ENCODE results near the gene LAIR1.
"Not testable (repeated sequence)": the region's sequence is repeated elsewhere in the genome, so short reads cannot be mapped to it uniquely, and the experiment has no call there.

LAIR1 gene

DNA sequence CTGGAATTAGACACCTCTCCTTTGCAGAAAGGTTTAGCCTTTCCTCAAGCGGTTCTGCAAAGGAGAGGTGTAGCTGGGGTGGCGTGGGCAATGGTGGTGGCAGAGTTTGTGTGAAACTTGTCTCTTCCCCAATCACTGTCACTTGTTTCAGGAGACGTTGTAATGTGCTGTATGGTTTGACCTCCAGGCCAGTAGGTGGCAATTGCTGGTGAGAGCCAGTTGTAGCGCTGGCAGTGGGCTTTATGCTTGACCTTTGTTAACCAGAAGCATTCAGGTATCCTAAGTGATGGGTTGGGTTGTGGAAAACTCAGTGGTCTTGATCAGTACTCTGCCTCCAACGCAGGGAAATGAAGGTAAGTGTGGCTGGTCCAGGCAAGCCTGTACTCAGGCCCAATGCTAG, 39.1 kb downstream of the LAIR1 start:
- no peak for DNase-seq (ENCODE audit: extremely low spot score)
- TF ChIP-seq L3MBTL2 (conservative IDR thresholded peaks at IDR 0.05) = no peak
- TF ChIP-seq ELF4 (IDR thresholded peaks at IDR 0.05) = no peak
- TF ChIP-seq LEF1 (IDR thresholded peaks at IDR 0.05; ENCODE audit: borderline replicate concordance) = no peak
- no peak for TF ChIP-seq BHLHE40 (IDR thresholded peaks at IDR 0.05; ENCODE audit: borderline replicate concordance)
- TF ChIP-seq TARDBP (IDR thresholded peaks at IDR 0.05) = no peak
- TF ChIP-seq SP1 (IDR thresholded peaks at IDR 0.05) = no peak
- no peak for TF ChIP-seq FOXA1 (IDR thresholded peaks at IDR 0.05)
- no peak for TF ChIP-seq SUZ12 (IDR thresholded peaks at IDR 0.05)
- no peak for TF ChIP-seq CTBP1 (IDR thresholded peaks at IDR 0.05; ENCODE audit: borderline replicate concordance)
- TF ChIP-seq ZNF384 (IDR thresholded peaks at IDR 0.05) = no peak
- TF ChIP-seq FOXM1 (IDR thresholded peaks at IDR 0.05; ENCODE audit: borderline replicate concordance) = no peak
- ChIA-PET POLR2A (no interaction called here), CTCF (no interaction called here)

DNA sequence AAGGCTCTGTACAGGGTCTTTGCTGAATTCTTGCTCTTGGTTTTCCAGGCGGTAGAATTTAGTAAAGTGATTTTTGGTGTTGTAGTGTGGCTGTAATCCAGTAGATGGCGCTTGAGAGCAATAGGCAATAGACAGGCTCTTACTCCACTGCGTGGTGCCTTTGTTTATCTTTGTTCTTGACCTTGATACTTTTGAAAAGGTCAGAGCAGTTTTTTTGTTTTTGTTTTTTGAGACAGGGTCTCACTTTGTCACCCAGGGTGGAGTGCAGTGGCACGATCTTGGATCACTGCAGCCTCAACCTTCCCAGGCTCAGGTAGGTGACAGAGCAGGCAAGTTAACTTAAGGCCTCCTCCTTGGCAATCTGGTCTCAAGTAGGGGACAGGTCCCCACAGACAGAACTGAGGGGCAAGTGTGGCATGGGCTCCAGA, 39.5 kb downstream of the LAIR1 start:
- peak; percentile 62 for DNase-seq (ENCODE audit: extremely low spot score)

DNA sequence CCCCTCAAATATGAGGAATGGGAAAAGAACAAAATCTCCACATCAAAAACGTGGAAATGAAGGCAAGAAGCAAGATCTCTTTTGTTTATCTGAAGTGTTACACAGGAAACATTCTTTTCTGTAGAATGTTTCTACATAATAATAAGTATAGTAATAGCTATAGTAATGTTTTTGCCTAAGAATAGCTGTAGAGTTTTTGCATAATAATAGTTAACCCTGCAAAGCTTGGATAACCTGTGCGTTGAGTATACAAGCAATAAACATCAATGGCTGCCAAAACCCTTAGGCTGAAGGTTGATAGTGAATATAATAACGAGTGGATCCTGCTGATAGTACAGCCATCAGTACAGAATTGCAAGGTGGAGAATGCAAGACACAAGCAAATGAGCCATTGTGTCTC, 40.7 kb downstream of the LAIR1 start:
- no peak for DNase-seq (ENCODE audit: extremely low spot score)
- POLR2A ChIA-PET = no interaction called here
- TF ChIP-seq NFRKB (IDR thresholded peaks at IDR 0.05) = no peak
- no peak for TF ChIP-seq SUZ12 (IDR thresholded peaks at IDR 0.05)
- no peak for TF ChIP-seq BHLHE40 (IDR thresholded peaks at IDR 0.05; ENCODE audit: borderline replicate concordance)
- TF ChIP-seq FOXK2 (IDR thresholded peaks at IDR 0.05) = no peak
- no peak for TF ChIP-seq ARNT (IDR thresholded peaks at IDR 0.05)
- no peak for TF ChIP-seq L3MBTL2 (conservative IDR thresholded peaks at IDR 0.05)
- no peak for TF ChIP-seq SP1 (IDR thresholded peaks at IDR 0.05)
- no peak for TF ChIP-seq FOXA1 (IDR thresholded peaks at IDR 0.05)
- no peak for TF ChIP-seq ELF4 (IDR thresholded peaks at IDR 0.05)
- TF ChIP-seq TARDBP (IDR thresholded peaks at IDR 0.05) = no peak
- no peak for TF ChIP-seq FOXM1 (IDR thresholded peaks at IDR 0.05; ENCODE audit: borderline replicate concordance)
- TF ChIP-seq, protein P1, sequence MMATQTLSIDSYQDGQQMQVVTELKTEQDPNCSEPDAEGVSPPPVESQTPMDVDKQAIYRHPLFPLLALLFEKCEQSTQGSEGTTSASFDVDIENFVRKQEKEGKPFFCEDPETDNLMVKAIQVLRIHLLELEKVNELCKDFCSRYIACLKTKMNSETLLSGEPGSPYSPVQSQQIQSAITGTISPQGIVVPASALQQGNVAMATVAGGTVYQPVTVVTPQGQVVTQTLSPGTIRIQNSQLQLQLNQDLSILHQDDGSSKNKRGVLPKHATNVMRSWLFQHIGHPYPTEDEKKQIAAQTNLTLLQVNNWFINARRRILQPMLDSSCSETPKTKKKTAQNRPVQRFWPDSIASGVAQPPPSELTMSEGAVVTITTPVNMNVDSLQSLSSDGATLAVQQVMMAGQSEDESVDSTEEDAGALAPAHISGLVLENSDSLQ (IDR thresholded peaks at IDR 0.05) = no peak
- no peak for TF ChIP-seq HDGF (IDR thresholded peaks at IDR 0.05; ENCODE audit: borderline replicate concordance)
- no peak for TF ChIP-seq CTBP1 (IDR thresholded peaks at IDR 0.05; ENCODE audit: borderline replicate concordance)
- TF ChIP-seq LEF1 (IDR thresholded peaks at IDR 0.05; ENCODE audit: borderline replicate concordance) = no peak
- no peak for TF ChIP-seq ZNF384 (IDR thresholded peaks at IDR 0.05)
- CTCF ChIA-PET = interaction anchor here (1.0 to 1.3 kb wide), 2 partner anchors 13 to 31 kb away, joined by 3 read pairs; no protein-coding TSS in a partner anchor

More for the DNA sequence above, 39.5 kb downstream of the LAIR1 start:
- ChIA-PET CTCF (interaction anchor here (0.6 to 1.0 kb wide), 2 partner anchors 65 to 138 kb away, joined by 3 read pairs; partner anchors contain the start of gene LENG9), POLR2A (no interaction called here)
- TF ChIP-seq SP1 (IDR thresholded peaks at IDR 0.05) (no peak), FOXA1 (IDR thresholded peaks at IDR 0.05) (no peak), FOXM1 (IDR thresholded peaks at IDR 0.05; ENCODE audit: borderline replicate concordance) (no peak), BHLHE40 (IDR thresholded peaks at IDR 0.05; ENCODE audit: borderline replicate concordance) (no peak), NFRKB (IDR thresholded peaks at IDR 0.05) (no peak), HDGF (IDR thresholded peaks at IDR 0.05; ENCODE audit: borderline replicate concordance) (no peak)

- CTCF ChIA-PET = interaction anchor here (0.6 kb wide), 1 partner anchor 305 kb away, joined by 3 read pairs; no protein-coding TSS in a partner anchor
- DNase-seq (ENCODE audit: extremely low spot score); POLR2A ChIA-PET: not testable (repeated sequence)
These were observed 41.8 kb downstream of the LAIR1 start for GRCh38 chr19:54322934-54323333.

- DNase-seq (ENCODE audit: extremely low spot score); POLR2A ChIA-PET: not testable (repeated sequence)
- CTCF ChIA-PET = interaction anchor here (0.6 kb wide), 1 partner anchor 305 kb away, joined by 3 read pairs; no protein-coding TSS in a partner anchor
These were observed 42.4 kb downstream of the LAIR1 start for GRCh38 chr19:54322295-54322694.

- ChIA-PET POLR2A (no interaction called here), CTCF (no interaction called here)
- TF ChIP-seq FOXA1 (IDR thresholded peaks at IDR 0.05) = no peak
- no peak for TF ChIP-seq ZNF384 (IDR thresholded peaks at IDR 0.05)
- no peak for TF ChIP-seq BHLHE40 (IDR thresholded peaks at IDR 0.05; ENCODE audit: borderline replicate concordance)
- TF ChIP-seq, protein P1 (IDR thresholded peaks at IDR 0.05) = no peak
- TF ChIP-seq L3MBTL2 (conservative IDR thresholded peaks at IDR 0.05) = no peak
- no peak for TF ChIP-seq FOXK2 (IDR thresholded peaks at IDR 0.05)
- TF ChIP-seq SUZ12 (IDR thresholded peaks at IDR 0.05) = no peak
- no peak for TF ChIP-seq ARNT (IDR thresholded peaks at IDR 0.05)
- TF ChIP-seq HDGF (IDR thresholded peaks at IDR 0.05; ENCODE audit: borderline replicate concordance) = no peak
- TF ChIP-seq SP1 (IDR thresholded peaks at IDR 0.05) = no peak
- DNase-seq (ENCODE audit: extremely low spot score) = no peak
These were observed 44.6 kb downstream of the LAIR1 start for GRCh38 chr19:54319892-54320670.

GRCh38 chr19:54319049-54319448, 45.7 kb downstream of the LAIR1 start:
- no peak for TF ChIP-seq CTBP1 (IDR thresholded peaks at IDR 0.05; ENCODE audit: borderline replicate concordance)
- TF ChIP-seq HDGF (IDR thresholded peaks at IDR 0.05; ENCODE audit: borderline replicate concordance) = no peak
- TF ChIP-seq ARNT (IDR thresholded peaks at IDR 0.05) = no peak
- TF ChIP-seq SUZ12 (IDR thresholded peaks at IDR 0.05) = no peak
- TF ChIP-seq FOXM1 (IDR thresholded peaks at IDR 0.05; ENCODE audit: borderline replicate concordance) = no peak
- no peak for TF ChIP-seq ZNF384 (IDR thresholded peaks at IDR 0.05)
- no peak for TF ChIP-seq FOXA1 (IDR thresholded peaks at IDR 0.05)
- no peak for TF ChIP-seq NFRKB (IDR thresholded peaks at IDR 0.05)
- TF ChIP-seq L3MBTL2 (conservative IDR thresholded peaks at IDR 0.05) = no peak
- TF ChIP-seq, protein P1 (IDR thresholded peaks at IDR 0.05) = no peak
- no peak for TF ChIP-seq BHLHE40 (IDR thresholded peaks at IDR 0.05; ENCODE audit: borderline replicate concordance)
- no peak for TF ChIP-seq TARDBP (IDR thresholded peaks at IDR 0.05)
- TF ChIP-seq SP1 (IDR thresholded peaks at IDR 0.05) = no peak
- TF ChIP-seq FOXK2 (IDR thresholded peaks at IDR 0.05) = no peak
- ChIA-PET POLR2A (no interaction called here), CTCF (no interaction called here)
- DNase-seq (ENCODE audit: extremely low spot score) = no peak
